Measurements from ENCODE around the gene SLAMF6. TPM values are rescaled to one million over a fixed set of nuclear protein-coding genes. Genes with fewer than 3 reads are reported as not detected.

The SLAMF6 gene
- total RNA-seq, 4 donors from 2014 or later = 0.57 to 10.7 (median 5.2) TPM

- DNase-seq = no peak
- H3K36me3 ChIP-seq = no peaks in the 10 kb centered on the region
- no peaks in the 10 kb centered on the region for H3K27me3 ChIP-seq
- TF ChIP-seq POLR2A (IDR thresholded peaks at IDR 0.05) = no peak
- TF ChIP-seq CTCF (IDR thresholded peaks at IDR 0.05) = no peak
- H3K27ac ChIP-seq = peak overlapping the region in 1 of 4 donors; percentile 1
- peaks cover 0 to 10% (median 5%) of the 10 kb centered on the region in 4 donors for H3K4me1 ChIP-seq
- H3K4me3 ChIP-seq = no peak overlapping the region
- H3K9me3 ChIP-seq = no peaks in the 10 kb centered on the region
Measured at GRCh38 chr1:160548183-160548582, 25.1 kb upstream of the SLAMF6 start.

DNA sequence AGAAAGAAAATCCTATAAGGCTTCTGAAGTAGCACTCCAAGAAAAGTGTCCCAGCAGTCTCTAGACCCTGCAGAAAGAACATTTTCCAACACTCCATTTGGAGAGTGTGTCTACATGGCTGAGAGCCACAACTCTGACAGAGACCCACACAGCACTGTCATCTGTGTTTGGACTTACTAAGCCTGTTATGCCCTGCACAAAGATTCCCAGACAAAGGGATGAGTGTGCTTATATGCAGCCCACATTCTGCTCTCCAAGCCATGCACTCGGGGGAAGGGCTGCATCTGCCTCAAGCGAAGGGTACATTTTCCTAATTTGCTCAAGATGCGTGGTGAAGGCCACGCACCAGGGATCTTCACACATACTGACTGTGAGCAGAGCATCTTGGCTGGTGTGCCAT, 24.4 kb upstream of the SLAMF6 start:
- no peaks in the 10 kb centered on the region for H3K27me3 ChIP-seq
- H3K4me1 ChIP-seq = peaks cover 0 to 10% (median 9%) of the 10 kb centered on the region in 4 donors
- no peaks in the 10 kb centered on the region for H3K9me3 ChIP-seq
- DNase-seq = no peak
- no peak for TF ChIP-seq CTCF (IDR thresholded peaks at IDR 0.05)
- no peak for TF ChIP-seq POLR2A (IDR thresholded peaks at IDR 0.05)
- no peak overlapping the region for H3K4me3 ChIP-seq
- no peaks in the 10 kb centered on the region for H3K36me3 ChIP-seq
- no peak overlapping the region for H3K27ac ChIP-seq

DNA sequence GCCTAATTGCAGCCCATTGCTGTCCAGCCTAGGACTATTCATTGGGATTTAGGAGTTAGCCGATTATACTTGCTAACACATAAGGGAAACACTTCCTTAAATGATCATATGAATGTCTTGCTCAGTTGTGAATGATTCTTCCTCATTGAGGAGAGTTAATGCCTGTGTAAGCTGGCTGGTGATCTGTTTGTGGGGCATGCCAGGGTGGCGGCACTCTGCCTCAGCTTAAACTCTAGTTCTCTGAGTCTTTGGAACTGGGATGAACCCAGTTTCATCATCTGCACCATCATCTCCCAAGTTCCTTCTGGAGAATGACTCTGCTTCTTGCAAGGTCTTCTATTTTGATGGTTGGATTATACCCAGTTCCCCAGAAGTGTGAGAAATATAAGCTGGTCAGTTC, 23.9 kb upstream of the SLAMF6 start:
- Histone ChIP-seq H3K9me3 (no peaks in the 10 kb centered on the region), H3K27me3 (no peaks in the 10 kb centered on the region), H3K36me3 (no peaks in the 10 kb centered on the region), H3K4me1 (peaks cover 4 to 13% (median 9%) of the 10 kb centered on the region in 4 donors), H3K4me3 (no peak overlapping the region), H3K27ac (no peak overlapping the region)
- no peak for TF ChIP-seq CTCF (IDR thresholded peaks at IDR 0.05)
- no peak for TF ChIP-seq POLR2A (IDR thresholded peaks at IDR 0.05)
- no peak for DNase-seq

GRCh38 chr1:160544647-160545046, 21.6 kb upstream of the SLAMF6 start:
- no peak for DNase-seq
- Histone ChIP-seq H3K9me3 (no peaks in the 10 kb centered on the region), H3K4me1 (peaks cover 4 to 36% (median 18%) of the 10 kb centered on the region in 4 donors), H3K36me3 (no peaks in the 10 kb centered on the region), H3K4me3 (no peak overlapping the region), H3K27me3 (no peaks in the 10 kb centered on the region), H3K27ac (peak overlapping the region in 1 of 4 donors; percentile 39)
- peak; percentile 28 to 61 (median 50) for TF ChIP-seq CTCF (IDR thresholded peaks at IDR 0.05)
- TF ChIP-seq POLR2A (IDR thresholded peaks at IDR 0.05) = no peak

GRCh38 chr1:160542303-160542945, 19.4 kb upstream of the SLAMF6 start:
- peaks cover 3 to 54% (median 19%) of the 10 kb centered on the region in 4 donors for H3K4me1 ChIP-seq
- no peaks in the 10 kb centered on the region for H3K9me3 ChIP-seq
- H3K4me3 ChIP-seq = no peak overlapping the region
- H3K27me3 ChIP-seq = no peaks in the 10 kb centered on the region
- H3K27ac ChIP-seq = peak overlapping the region in 3 of 4 donors; percentile 70 to 83 (median 76)
- DNase-seq = no peak
- TF ChIP-seq CTCF (IDR thresholded peaks at IDR 0.05) (no peak), POLR2A (IDR thresholded peaks at IDR 0.05) (no peak)
- no peaks in the 10 kb centered on the region for H3K36me3 ChIP-seq

Data from Peyer's patch (tissue), 4 donors.